ENCODE results near the gene MRPS34.

Gene MRPS34

GRCh38 chr16:1731603-1732002 is 41.3 kb downstream of the MRPS34 start:
- DNase-seq (ENCODE audit: low read depth in 2 of 2, low spot score in 1 of 2), result no peak

- no peak for DNase-seq (ENCODE audit: low read depth in 2 of 2, low spot score in 1 of 2)
Observed at GRCh38 chr16:1731073-1731472, 41.9 kb downstream of the MRPS34 start.

GRCh38 chr16:1729445-1729844 is 43.5 kb downstream of the MRPS34 start:
- DNase-seq (ENCODE audit: low read depth in 2 of 2, low spot score in 1 of 2), result no peak

- DNase-seq (ENCODE audit: low read depth in 2 of 2, low spot score in 1 of 2), result no peak
Observed at GRCh38 chr16:1729026-1729425, 43.9 kb downstream of the MRPS34 start.

- DNase-seq (ENCODE audit: low read depth in 2 of 2, low spot score in 1 of 2), result no peak
Observed at GRCh38 chr16:1727651-1728624, 45.0 kb downstream of the MRPS34 start.

- DNase-seq (ENCODE audit: low read depth in 2 of 2, low spot score in 1 of 2), result no peak
Observed at GRCh38 chr16:1726661-1727502, 46.1 kb downstream of the MRPS34 start.

- no peak for DNase-seq (ENCODE audit: low read depth in 2 of 2, low spot score in 1 of 2)
Observed at GRCh38 chr16:1724491-1724890, 48.4 kb downstream of the MRPS34 start.

- no peak for DNase-seq (ENCODE audit: low read depth in 2 of 2, low spot score in 1 of 2)
Observed at GRCh38 chr16:1723450-1724147, 49.3 kb downstream of the MRPS34 start.

Measured in stimulated activated CD8-positive, alpha-beta memory T cell treated with anti-CD3 and anti-CD28 coated beads, Interleukin-4, amount 100 ng/mL, for 4 hours (primary cell).